Subcutaneous adipose tissue (tissue), 4 donors: ENCODE data around the gene MEF2A. TPM values are rescaled to one million over a fixed set of nuclear protein-coding genes. Genes with fewer than 3 reads are reported as not detected.

Experiments used
- CTCF ChIP-seq: fragments of 450-650 bp; IDR thresholded peaks from one replicate; pipeline ENCODE4 v1.5.1; 2016; ENCODE audit warnings: low read depth, mild to moderate bottlenecking, control low read depth, antibody characterized with exemption, moderate library complexity
- total RNA-seq, 4 donors: library from RNA; depleted of rRNA; stranded (reverse); fragments of >200 nt; gene quantifications; one replicate each; pipeline ENCODE4 v1.1.0, GENCODE V29; 2016

Gene MEF2A
- total RNA-seq, 4 donors from 2014 or later: 58.6 to 103 (median 71.0) TPM

- TF ChIP-seq CTCF: no peak
Measured at GRCh38 chr15:99592145-99592791, 26.5 kb downstream of the MEF2A start.

- no peak for TF ChIP-seq CTCF
Measured at GRCh38 chr15:99593070-99593469, 27.3 kb downstream of the MEF2A start.

GRCh38 chr15:99594916-99595315 lies 29.1 kb downstream of the MEF2A start:
- TF ChIP-seq CTCF: no peak

- TF ChIP-seq CTCF: no peak
Measured at GRCh38 chr15:99598296-99598695, 32.5 kb downstream of the MEF2A start.

- no peak for TF ChIP-seq CTCF
Measured at GRCh38 chr15:99603828-99604227, 38.0 kb downstream of the MEF2A start.

- no peak for TF ChIP-seq CTCF
Measured at GRCh38 chr15:99604865-99605264, 39.1 kb downstream of the MEF2A start.

GRCh38 chr15:99605490-99605931 lies 39.7 kb downstream of the MEF2A start:
- TF ChIP-seq CTCF: no peak
